HCT116 (cell line): ENCODE results near the gene FIZ1.

ENCODE experiments used
- CEBPB ChIP-seq: IDR thresholded peaks from 2 replicates; pipeline ENCODE4 v1.6.1; 2012; ENCODE audit warnings: low read depth
- CTCF ChIP-seq, 3 experiments: fragments of 200-600 bp in 1 of 3; sonication (generic) in 1 of 3; IDR thresholded peaks in 2 of 3; conservative IDR thresholded peaks in 1 of 3; 2 replicates each; pipeline ENCODE4 v1.5.1; 2012 to 2017; ENCODE audit warnings: low read depth in 2 of 3, low read length in 2 of 3, antibody characterized with exemption in 1 of 3, borderline replicate concordance in 1 of 3, control low read depth in 1 of 3, mild to moderate bottlenecking in 1 of 3, mixed read lengths in 1 of 3, mixed run types in 1 of 3, moderate library complexity in 1 of 3; ENCODE audit not compliant: insufficient read depth in 1 of 3
- EGR1 ChIP-seq: IDR thresholded peaks from 2 replicates; pipeline ENCODE4 v1.6.1; 2012; ENCODE audit warnings: low read depth
- EZH2 ChIP-seq: fragments of 200-600 bp; sonication (generic); IDR thresholded peaks from 2 replicates; pipeline ENCODE4 v1.6.1; 2017; ENCODE audit warnings: antibody characterized with exemption, mixed run types
- EZH2phosphoT487 ChIP-seq: fragments of 200-600 bp; IDR thresholded peaks from 2 replicates; pipeline ENCODE4 v1.6.1; 2018; ENCODE audit warnings: antibody characterized with exemption, borderline replicate concordance
- POLR2A ChIP-seq: IDR thresholded peaks from 2 replicates; pipeline ENCODE4 v1.7.0; 2011; ENCODE audit warnings: borderline replicate concordance; ENCODE audit not compliant: insufficient read depth, insufficient read length; ENCODE audit errors: extremely low read depth
- POLR2AphosphoS5 ChIP-seq: IDR thresholded peaks from 2 replicates; pipeline ENCODE4 v1.6.1; 2011; ENCODE audit warnings: mild to moderate bottlenecking, low read depth, low read length, moderate library complexity
- REST ChIP-seq: IDR thresholded peaks from 2 replicates; pipeline ENCODE4 v1.6.1; 2012; ENCODE audit warnings: low read depth
- SIN3A ChIP-seq: IDR thresholded peaks from 2 replicates; pipeline ENCODE4 v1.6.1; 2012; ENCODE audit warnings: low read depth
- YY1 ChIP-seq: IDR thresholded peaks from 2 replicates; pipeline ENCODE4 v1.6.1; 2011; ENCODE audit warnings: low read length, low read depth, moderate library complexity, mild to moderate bottlenecking; ENCODE audit not compliant: insufficient replicate concordance; ENCODE audit errors: extremely low read depth
- TF ChIP-seq, protein P1 (sequence below): IDR thresholded peaks from 2 replicates; pipeline ENCODE4 v1.6.1; 2012

DNA sequence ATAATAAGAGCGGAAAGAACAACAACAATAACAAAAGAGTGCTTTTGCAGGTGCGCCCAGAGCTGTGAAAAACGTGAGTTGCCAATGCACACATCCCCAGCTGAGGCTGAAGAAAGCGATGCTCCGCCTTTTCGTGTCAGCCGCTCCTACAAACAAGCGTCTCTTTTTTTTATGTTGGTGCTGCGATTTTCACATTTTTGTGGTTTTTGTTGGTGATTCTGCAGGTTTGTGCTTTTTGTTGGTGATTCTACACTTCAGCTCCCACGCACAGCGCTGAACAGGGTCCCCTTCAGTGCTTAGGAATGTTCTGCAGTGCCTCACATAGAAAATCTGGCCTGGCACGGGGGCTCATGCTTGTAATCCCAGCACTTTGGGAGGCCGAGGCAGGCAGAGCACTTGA, 46.7 kb downstream of the FIZ1 start:
- no peak for TF ChIP-seq EZH2phosphoT487
- TF ChIP-seq REST: no peak
- no peak for TF ChIP-seq SIN3A
- no peak for TF ChIP-seq CEBPB
- TF ChIP-seq YY1: no peak
- TF ChIP-seq, protein P1, sequence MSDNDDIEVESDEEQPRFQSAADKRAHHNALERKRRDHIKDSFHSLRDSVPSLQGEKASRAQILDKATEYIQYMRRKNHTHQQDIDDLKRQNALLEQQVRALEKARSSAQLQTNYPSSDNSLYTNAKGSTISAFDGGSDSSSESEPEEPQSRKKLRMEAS: no peak
- no peak for TF ChIP-seq CTCF (IDR thresholded peaks at IDR 0.05 in 2 of 3, conservative IDR thresholded peaks at IDR 0.05 in 1 of 3; ENCODE audit: borderline replicate concordance in 1 of 3, insufficient read depth in 1 of 3, low read depth in 2 of 3, low read length in 2 of 3)
- no peak for TF ChIP-seq POLR2A
- TF ChIP-seq POLR2AphosphoS5: no peak
- TF ChIP-seq EZH2: no peak
- TF ChIP-seq EGR1: no peak
